Pericardium fibroblast (primary cell): ENCODE data around the gene KRTAP10-2. TPM values are rescaled to one million over a fixed set of nuclear protein-coding genes. Genes with fewer than 3 reads are reported as not detected.

ENCODE experiments used
- total RNA-seq: library from RNA; depleted of rRNA; stranded (reverse); fragments of >200 nt; gene quantifications from 2 replicates; pipeline ENCODE4 v1.2.3, GENCODE V29; 2015

The KRTAP10-2 gene
- total RNA-seq, result not detected in 2 replicates

GRCh38 chr21:44551340-44551961 is at the start of gene KRTAP10-2:
KRTAP10-2 (minus strand) TSS chr21:44551505; CDS start chr21:44551458, 47 bp downstream.

GRCh38 chr21:44600118-44600978 is 49.0 kb upstream of the KRTAP10-2 start, which contains the start of gene KRTAP10-7:
KRTAP10-7 (plus strand) TSS chr21:44600597; CDS start chr21:44600622, 25 bp downstream.

GRCh38 chr21:44592446-44593311 is 41.4 kb upstream of the KRTAP10-2 start, which contains the start of gene KRTAP10-6:
KRTAP10-6 (minus strand) TSS chr21:44592505; CDS start chr21:44592484, 21 bp downstream.

GRCh38 chr21:44580231-44580821 is 29.0 kb upstream of the KRTAP10-2 start, which contains the start of gene KRTAP10-5:
KRTAP10-5 (minus strand) TSS chr21:44580604; CDS start chr21:44580578, 26 bp downstream.

GRCh38 chr21:44573630-44574456 is 22.5 kb upstream of the KRTAP10-2 start, which contains the start of gene KRTAP10-4:
KRTAP10-4 (plus strand) TSS chr21:44573729; CDS start chr21:44573759, 30 bp downstream.

GRCh38 chr21:44558695-44559094 is 7.4 kb upstream of the KRTAP10-2 start, which contains the start of gene KRTAP10-3:
KRTAP10-3 (minus strand) TSS chr21:44558795; CDS start chr21:44558715, 80 bp downstream.

GRCh38 chr21:44539991-44540666 is 11.2 kb downstream of the KRTAP10-2 start, which contains the start of gene KRTAP10-1:
KRTAP10-1 (minus strand) TSS chr21:44540195; CDS start chr21:44540150, 45 bp downstream.

Other genes with a start within 250 kb of the KRTAP10-2 start
- 18.7 and 21.5 TPM in 2 replicates for gene CFAP410, start 212.1 kb downstream of the KRTAP10-2 start, total RNA-seq
- not detected in 2 replicates for gene TRPM2, start 197.9 kb downstream of the KRTAP10-2 start, total RNA-seq
- 3.0 and 3.5 TPM in 2 replicates for gene LRRC3, start 96.0 kb downstream of the KRTAP10-2 start, total RNA-seq
- gene KRTAP10-1, start 11.3 kb downstream of the KRTAP10-2 start, total RNA-seq, result not detected in 2 replicates
- not detected in 2 replicates for gene KRTAP10-3, start 7.3 kb upstream of the KRTAP10-2 start, total RNA-seq
- gene KRTAP10-4, start 22.2 kb upstream of the KRTAP10-2 start, total RNA-seq, result not detected in 2 replicates
- not detected in 2 replicates for gene KRTAP10-5, start 29.1 kb upstream of the KRTAP10-2 start, total RNA-seq
- gene KRTAP10-6, start 41.0 kb upstream of the KRTAP10-2 start, total RNA-seq, result not detected in 2 replicates
- gene KRTAP10-7, start 49.1 kb upstream of the KRTAP10-2 start, total RNA-seq, result not detected in 2 replicates
- gene KRTAP10-8, start 60.6 kb upstream of the KRTAP10-2 start, total RNA-seq, result not detected in 2 replicates
- gene KRTAP10-9, start 75.6 kb upstream of the KRTAP10-2 start, total RNA-seq, result not detected in 2 replicates
- not detected in 2 replicates for gene KRTAP10-10, start 85.9 kb upstream of the KRTAP10-2 start, total RNA-seq
- not detected in 2 replicates for gene KRTAP10-11, start 94.9 kb upstream of the KRTAP10-2 start, total RNA-seq
- not detected in 2 replicates for gene KRTAP12-4, start 103.2 kb upstream of the KRTAP10-2 start, total RNA-seq
- not detected in 2 replicates for gene KRTAP12-3, start 106.4 kb upstream of the KRTAP10-2 start, total RNA-seq
- gene KRTAP12-2, start 115.4 kb upstream of the KRTAP10-2 start, total RNA-seq, result not detected in 2 replicates
- not detected in 2 replicates for gene KRTAP12-1, start 130.7 kb upstream of the KRTAP10-2 start, total RNA-seq
- gene KRTAP10-12, start 145.7 kb upstream of the KRTAP10-2 start, total RNA-seq, result not detected in 2 replicates
- not detected in 2 replicates for gene TSPEAR, start 160.1 kb upstream of the KRTAP10-2 start, total RNA-seq